GM21825 (cell line): ENCODE measurements around the gene ADH6.
"Not testable (repeated sequence)": the region's sequence is repeated elsewhere in the genome, so short reads cannot be mapped to it uniquely, and the experiment has no call there.

ENCODE experiments used
- ATAC-seq: cut with Tn5 transposase; IDR thresholded peaks from one replicate; pipeline ENCODE4 v1.9.1; 2021; ENCODE audit warnings: mild to moderate bottlenecking, moderate library complexity; ENCODE audit not compliant: unreplicated experiment

ADH6 gene

DNA sequence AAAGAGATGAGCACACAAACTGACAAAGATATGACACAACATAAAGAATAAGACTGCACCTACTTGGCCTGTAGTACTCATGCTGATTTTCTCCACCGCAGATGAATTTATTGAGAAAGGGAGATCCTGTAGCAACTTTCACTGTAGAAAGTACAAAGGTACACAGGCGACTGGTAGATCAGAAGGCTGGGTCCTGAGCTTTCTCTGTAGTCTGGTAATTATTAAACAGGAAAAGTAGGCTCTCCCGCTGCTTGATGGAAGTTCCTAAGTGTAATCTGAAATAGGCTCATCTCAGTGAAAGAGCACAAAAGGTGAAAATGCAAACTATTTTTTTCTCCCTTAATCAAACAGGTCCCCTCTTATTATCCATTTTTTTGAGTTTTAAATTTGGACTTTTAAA lies at the start of gene ADH6:
Gene ADH6 (minus strand): TSS at position 175 of the 400 bp plus-strand sequence. CDS start 94 bp downstream, at position 81.
- no peak for ATAC-seq

DNA sequence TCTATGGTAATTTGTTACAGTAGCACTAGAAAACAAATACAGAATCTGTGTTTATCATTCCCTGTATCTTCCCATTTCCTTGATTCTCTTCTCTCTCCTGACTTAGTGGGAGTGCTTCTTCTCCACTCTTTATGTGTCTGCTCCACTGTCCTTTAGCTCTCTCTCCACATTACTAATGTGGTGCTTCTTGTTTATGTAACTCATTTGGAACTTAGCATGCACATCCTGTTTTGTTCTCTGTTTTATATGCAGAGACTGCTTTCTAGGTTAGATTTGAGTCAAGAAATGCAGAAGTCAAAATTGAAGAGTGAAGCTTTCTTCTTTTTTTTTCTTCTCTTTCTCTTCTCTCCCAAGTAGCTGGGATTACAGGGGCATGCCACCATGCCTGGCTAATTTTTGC lies 45.9 kb upstream of the ADH6 start:
- no peak for ATAC-seq

DNA sequence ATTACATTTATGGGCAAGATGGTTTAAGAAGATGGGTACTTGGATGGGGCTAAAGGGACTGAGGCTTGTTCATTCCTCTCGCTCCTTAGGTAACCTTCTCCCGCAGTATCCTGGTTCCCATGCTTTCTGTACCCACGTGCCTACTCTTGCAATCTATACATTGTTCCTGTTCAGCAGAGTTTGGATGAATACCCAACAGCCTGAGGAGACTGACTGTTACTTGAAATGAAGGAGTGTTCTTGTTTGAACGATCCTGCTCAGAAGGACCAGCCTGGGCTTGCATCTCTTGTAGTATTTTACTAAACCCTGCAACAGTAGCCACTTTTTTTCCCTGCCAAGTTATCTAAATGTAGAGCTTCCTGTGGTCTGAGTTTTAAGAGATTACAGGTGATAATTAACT lies 33.7 kb upstream of the ADH6 start:
- ATAC-seq = no peak

DNA sequence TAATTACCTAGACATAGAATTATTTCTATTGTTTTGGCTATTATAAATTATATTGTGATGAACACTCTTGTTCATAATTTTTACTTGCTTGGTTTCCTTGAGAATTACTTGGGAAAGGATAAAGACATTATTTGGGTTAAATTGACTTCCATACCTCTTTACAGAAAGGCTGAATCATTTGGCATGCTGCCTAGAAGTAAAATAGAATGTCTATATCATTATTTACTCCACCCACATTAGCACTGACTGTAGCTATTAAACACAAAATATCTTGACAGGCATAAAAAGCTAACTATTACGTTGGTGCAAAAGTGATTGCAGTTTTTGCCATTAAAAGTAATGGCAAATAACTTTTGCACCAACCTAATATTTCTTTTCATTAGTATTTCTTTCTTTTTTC lies 29.7 kb upstream of the ADH6 start:
- ATAC-seq = no peak

DNA sequence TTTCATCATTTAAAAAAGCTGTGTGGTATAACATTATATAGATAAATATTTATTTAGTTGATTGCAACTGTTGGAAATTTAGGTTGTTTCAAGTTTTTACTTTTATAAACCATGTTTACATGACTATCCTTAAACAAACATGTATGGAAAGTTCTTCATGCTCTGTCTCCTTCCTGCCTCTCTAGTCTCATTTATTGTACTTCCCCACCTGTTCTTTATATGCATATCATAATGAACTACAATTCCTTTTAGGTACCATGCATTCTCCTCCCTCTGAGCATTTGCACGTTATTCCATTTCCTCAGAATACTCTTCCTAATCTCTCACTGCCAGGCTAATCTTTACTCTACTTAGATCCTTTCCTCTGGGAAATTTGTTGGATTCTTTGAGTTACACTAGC lies 16.9 kb upstream of the ADH6 start:
- ATAC-seq = no peak

DNA sequence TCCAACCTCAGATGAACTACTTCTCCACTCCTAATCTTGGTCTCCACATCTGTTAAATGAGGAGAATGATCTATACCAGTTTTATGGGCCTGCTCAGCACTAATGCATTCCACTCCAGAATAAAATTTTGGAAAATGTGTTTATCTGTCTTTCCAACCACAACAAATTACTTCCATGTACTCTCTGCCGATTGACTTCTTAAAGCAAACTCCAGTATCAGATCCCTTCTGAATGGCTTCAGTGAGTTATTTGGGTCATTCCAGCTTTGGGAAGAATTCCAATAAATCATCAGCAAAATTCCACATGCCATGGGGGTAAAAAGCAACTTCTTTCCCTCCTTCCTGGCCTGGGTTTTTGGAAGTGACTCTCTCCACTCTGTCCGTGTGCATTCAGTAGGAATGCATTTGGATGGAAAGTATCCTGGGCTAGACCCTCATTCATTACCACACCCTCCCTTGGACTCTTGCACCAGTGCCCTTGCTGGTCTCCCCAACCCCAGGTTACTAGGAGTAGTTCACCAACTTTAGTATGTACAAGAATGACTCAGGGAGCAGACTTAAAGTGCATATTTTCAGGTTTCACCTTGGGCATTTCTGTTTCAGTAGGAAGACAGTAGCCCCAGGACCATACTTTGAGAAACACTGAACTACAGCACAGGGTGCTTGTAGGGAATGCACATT lies 15.4 kb upstream of the ADH6 start:
- no peak for ATAC-seq

DNA sequence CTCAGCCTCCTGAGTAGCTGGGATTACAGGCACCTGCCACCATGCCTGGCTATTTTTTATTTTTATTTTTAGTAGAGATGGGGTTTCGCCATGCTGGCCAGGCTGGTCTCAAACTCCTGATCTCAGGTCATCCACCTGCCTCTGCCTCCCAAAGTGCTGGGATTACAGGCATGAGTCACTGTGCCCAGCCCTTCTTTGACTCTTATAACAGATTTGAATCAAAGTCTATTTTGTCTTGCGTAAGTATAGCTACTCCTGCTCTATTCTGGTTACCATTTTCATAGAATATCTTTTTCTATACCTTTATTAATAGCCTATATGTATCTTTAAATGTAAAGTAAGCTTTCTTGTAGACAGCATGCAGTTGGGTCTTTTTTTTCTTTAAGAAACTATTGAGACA lies 14.4 kb upstream of the ADH6 start:
- not testable (repeated sequence) for ATAC-seq

GRCh38 chr4:99228706-99229105 lies 9.7 kb upstream of the ADH6 start:
- ATAC-seq = not testable (repeated sequence)

DNA sequence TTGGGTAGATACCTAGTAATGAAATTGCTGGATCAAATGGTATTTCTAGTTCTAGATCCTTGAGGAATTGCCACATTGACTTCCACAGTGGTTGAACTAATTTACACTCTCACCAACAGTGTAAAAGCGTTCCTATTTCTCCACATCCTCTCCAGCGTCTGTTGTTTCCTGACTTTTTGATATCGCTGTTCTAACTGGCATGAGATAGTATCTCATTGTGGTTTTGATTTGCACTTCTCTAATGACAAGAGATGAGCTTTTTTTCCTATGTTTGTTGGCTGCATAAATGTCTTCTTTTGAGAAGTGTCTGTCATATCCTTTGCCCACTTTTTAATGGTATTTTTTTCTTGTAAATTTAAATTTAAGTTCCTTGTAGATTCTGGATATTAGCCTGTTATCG lies 8.6 kb upstream of the ADH6 start:
- ATAC-seq = not testable (repeated sequence)

GRCh38 chr4:99221980-99222379 lies 2.9 kb upstream of the ADH6 start:
- ATAC-seq = no peak

DNA sequence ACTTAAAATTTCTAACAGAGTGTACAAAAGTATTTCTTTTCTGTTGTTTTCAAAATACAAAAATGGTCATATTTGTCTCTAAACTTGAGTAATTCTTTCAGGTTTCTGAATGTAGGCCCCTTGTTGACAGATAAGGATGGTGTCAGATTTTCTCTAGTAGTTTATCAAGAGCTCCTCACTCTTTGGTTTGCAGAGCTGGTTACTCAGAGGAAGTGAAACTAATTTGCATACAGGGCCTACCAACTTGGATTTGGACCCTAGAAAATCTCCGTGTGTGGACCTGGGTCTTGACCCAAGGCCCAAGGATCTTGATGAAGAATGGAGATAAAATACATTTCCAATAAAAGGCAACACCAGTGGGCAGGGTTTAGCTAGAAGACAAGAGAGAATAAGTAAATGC lies 433 bp upstream of the ADH6 start:
- peak; percentile 68 for ATAC-seq

DNA sequence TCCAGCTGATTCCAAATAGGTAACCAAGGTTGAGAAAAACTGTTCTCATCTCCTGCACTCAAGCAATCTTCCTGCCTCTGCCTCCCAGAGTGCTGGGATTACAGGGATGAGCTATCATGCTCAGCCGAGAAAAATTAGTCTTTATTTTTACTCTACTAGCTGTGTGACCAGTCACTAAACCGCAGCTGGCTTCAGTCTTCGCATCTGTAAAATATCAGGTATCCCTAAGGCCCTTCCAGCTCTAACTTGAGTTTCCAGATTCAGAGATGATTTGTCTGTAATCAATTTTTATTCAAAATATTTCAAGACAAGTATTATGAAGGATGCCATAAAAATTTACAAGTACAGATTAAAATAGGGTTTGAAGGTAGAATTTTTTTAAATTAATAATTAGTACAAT lies 3.5 kb downstream of the ADH6 start:
- ATAC-seq = no peak

DNA sequence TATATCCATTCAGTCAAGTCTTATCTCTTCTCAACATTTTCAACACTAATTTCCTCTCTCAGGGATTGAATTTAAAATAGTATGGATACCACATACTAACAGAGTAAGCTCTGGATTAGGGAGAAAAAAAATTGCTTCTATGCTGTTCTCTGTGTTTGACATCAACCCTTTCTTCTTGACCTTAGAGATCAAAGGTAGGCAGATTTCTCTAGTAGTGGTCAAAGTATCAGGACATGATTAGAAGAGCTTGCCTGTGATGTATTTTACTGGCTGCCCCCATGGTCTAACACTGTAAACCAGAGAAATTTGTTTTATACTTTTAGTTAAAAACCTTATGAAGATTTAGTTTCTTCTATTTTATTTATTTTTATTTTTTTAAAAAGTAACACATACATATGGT lies 8.3 kb downstream of the ADH6 start:
- ATAC-seq = no peak

- no peak for ATAC-seq
Observed at GRCh38 chr4:99209671-99210070, 9.4 kb downstream of the ADH6 start.

DNA sequence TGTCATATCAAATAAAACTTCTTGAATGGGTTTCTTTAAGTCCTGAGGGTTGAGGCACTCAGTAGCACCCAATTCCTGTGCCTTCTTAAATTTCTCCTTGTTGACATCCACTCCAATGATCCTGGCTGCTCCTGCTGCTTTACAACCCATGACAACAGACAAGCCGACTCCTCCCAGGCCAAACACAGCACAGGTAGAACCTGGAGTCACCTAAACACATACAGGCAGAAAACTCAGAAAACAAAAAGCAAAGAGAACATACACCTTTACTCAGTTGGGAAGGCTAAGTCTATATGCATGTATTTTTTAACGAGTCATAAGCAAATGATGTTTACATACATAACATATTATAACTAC lies 10.3 kb downstream of the ADH6 start:
- ATAC-seq = no peak

GRCh38 chr4:99207911-99208718 lies 10.9 kb downstream of the ADH6 start:
- no peak for ATAC-seq

DNA sequence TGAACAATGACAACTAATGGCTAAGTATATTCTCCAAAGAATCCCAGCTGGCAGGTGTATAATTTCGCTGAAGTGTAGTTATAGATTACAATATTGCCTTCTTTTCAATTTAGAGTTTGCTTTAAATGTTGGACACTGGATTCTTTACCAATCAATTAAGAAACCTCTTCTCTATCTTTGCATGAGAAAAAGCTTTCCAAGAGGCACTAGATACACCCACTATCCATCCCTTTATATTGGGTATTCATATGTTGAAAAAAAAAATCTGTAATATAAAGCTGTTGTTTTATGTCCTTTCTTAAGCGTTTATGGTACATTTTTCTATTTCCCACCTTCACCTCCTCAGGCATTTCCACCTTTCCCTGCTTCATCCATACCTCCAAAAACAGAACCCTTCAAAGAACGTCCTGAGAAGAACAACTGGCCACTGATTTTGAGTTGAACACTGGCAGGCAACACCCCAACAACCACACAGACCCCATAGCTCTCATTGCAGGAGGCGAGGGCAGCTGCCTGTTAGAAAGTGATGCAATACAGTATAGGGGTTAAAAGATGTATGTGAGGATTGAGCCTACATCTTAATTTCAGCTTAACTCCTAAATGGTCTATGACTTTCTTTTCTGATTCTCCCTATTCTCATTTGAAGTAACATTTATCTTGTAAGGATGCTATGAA lies 11.8 kb downstream of the ADH6 start:
- no peak for ATAC-seq

DNA sequence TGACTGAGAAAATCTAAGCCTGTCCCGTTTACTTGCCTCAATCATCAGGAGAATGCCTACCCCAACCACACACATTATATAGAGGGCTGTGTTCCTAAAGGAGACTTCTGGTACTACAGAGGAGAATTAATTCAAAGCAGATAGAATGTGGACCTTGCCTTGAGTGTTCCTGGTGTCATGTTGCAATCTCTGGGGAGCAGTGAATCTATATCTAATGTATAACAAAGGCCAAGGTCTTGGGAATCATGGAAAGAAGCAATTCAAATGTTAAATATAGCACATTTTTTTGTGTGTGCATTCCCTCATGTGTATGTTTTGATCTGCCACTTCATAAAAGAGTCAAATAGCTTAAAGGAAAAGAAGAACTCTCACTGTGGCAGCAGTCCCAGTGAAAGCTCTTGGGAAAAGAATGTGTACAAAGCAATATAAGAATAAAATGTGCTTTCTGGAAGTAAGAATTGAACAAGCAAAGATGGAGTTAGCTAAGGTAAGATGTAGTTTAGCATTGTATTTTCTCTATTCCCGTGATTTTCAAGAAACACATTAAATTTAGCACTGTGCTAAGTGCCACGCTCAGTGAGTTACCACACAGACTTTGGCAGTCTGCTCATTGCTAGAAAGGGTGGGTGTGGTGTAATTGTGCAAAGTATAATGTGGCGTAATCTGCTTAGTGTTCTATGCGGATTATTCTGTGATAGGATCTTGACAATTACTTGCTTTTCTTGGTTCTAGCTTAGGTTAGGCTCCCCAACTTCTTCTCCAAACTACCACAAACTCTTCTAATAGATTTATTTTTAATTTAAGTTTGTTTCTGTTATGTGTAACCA lies 13.7 kb downstream of the ADH6 start:
- no peak for ATAC-seq

DNA sequence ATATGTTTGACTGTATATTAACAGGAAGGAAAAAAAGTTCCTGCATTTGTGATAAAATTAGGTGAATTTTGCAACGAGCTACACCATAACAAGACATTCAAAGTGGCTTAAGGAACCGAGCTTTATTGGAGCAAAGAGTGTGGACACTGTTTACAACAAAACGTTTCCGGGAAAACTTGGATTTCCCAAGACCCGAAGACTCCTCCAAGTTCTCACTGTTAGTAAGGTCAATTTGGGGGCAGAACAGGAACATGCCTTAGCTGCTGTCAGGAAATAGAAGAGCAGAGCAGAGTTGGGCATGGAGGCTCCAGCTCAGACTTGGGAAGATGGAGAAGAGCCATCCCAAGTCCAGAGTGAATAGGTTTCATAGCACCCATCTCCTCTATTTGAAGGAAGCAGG lies 16.5 kb downstream of the ADH6 start:
- no peak for ATAC-seq

DNA sequence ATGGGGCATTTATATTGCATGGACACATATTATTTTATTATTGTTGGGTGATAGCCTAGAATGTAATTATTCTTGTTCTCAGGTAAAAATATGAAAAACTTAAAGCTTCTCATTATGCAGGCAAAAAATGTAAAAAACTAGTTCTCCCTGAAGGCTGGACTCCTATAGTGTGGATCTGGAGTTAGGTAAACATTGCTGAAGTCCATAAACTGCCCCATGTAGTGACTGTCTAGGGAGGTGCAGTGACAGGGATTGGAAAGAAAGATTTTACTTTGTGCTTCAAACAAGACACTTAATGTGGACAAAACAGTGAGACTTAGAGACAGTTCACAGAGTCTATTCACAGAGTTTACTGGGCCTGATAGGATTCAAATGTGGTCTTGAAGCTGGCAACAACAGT lies 17.0 kb downstream of the ADH6 start:
- no peak for ATAC-seq

- no peak for ATAC-seq
Observed at GRCh38 chr4:99201690-99202089, 17.4 kb downstream of the ADH6 start.
